Measurements from ENCODE around the gene SPTBN1.

Gene SPTBN1

DNA sequence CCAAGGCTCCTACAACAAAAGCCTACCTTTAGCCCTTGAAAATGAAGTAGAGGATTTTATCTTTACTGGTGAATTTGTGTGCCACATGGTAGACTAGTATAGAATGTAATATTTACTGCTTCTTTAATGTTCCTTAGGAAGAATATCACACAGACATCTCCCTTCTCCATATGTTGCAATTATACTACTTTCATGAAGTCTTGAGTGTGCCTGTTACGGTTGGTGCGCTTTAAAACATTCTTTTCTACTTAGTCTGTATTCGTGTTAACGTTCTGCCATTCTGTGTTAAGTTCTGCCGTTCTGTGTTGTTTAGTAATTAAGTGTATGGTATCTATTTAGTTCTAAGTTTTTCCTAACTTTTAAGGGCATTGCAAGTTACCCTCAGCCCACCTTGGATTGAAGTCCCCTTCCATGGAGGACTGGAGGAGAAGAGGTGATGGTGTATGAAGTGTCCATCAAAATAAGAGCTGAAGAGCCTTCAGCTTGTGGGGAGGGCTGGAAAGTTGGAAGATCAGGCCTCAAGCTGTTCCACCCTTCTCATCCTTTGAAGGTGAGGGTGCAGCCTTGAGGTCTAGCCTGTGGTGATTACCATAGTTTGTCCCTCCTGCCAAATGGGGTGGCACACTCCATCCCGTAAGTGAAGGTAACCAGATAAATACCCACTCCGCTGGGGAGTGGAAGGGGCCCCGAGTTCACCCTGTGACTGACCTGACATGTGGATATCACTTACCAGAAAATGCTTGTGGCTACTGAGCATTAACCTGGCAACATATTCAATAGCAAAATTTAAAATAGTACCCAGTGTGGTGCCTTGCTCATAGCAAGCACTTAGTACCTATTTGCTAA, 131.3 kb downstream of the SPTBN1 start:
- no peak for FAIRE-seq
- DNase-seq (ENCODE audit: low spot score), result no peak

DNA sequence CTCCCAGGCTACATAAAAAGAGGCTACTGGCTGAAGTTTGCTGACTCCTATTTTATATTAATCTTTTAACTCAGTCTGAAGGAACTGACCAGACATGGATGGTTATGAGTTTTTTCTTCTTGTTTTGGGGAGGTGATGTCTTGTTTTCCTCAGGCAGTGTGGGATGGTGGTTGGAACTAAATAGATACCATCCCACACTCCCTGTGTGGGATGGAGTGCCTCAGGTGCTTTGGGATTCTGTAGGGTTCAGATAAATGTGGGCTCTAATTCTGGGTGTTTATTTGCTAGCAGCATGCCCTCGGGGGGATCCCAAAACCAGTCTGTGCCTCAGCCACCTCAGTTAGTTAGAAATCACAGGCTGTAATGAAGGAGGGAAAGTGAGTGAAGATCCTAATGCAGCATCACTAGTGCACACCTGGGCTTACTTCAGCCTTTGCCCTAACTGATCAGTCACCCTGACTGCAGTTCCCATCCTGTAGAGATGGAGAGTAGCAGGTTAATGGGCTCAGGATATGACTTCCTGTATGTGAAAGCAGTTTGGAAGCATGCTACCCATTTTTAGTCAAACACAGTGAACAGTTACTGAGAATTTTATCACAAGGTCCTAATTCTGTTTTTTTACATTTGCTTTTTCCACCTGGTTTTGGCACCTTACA, 132.2 kb downstream of the SPTBN1 start:
- FAIRE-seq, result no peak
- DNase-seq (ENCODE audit: low spot score), result no peak

DNA sequence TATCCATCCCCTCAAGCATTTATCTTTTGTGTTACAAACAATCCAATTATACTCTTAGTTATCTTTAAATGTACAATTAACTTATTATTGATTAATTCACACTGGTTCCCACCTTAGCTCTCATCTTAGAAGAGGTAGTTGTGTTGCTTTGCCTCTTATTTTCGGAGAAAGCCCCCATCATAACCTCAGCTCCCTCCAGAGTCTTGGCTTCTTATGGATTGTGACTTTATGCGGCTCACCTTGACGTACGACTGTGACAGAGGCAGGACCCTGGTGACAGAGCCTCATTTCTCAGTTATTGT, 132.9 kb downstream of the SPTBN1 start:
- no peak for FAIRE-seq
- no peak for DNase-seq (ENCODE audit: low spot score)

DNA sequence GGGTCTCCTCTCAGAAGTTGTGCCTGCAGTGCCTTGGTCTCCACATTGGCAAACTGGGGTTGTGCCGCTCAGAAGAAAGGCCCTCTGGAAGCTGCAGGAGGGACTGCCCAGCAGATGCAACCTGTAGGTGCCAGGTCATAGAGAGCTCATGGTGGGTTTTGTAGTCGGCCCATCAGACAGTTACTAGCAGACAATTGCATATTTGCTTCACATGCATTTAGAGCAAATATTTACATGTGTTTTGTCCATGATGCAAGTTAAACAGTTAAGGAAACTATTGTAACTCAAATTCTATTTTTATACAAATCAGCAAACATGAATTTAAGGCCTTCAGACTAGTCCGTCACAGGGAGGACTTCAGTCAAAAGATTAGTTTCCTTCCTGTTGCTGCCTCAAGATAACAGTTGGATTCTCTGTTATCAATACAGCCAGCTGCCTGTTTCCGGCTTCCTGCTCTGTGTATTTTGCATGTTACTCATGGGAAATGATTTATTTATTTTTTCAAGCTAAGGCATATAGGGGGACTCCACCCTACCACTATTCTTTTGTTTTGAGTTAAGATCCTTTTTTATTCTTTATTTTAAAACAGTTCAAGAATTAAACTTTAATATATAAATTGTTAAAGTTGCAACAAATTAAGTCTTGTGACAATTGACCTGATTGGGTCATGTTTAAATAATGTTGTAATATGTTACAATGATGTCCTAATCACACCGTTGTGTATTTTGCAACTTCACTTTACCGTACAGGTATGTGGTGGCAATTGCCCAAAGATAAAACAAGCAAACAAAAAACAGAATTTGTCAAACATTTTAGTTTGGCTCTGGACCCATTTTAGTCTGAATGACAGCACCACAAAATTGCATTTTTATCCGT, 133.5 kb downstream of the SPTBN1 start:
- FAIRE-seq (no peak), DNase-seq (ENCODE audit: low spot score) (no peak)

DNA sequence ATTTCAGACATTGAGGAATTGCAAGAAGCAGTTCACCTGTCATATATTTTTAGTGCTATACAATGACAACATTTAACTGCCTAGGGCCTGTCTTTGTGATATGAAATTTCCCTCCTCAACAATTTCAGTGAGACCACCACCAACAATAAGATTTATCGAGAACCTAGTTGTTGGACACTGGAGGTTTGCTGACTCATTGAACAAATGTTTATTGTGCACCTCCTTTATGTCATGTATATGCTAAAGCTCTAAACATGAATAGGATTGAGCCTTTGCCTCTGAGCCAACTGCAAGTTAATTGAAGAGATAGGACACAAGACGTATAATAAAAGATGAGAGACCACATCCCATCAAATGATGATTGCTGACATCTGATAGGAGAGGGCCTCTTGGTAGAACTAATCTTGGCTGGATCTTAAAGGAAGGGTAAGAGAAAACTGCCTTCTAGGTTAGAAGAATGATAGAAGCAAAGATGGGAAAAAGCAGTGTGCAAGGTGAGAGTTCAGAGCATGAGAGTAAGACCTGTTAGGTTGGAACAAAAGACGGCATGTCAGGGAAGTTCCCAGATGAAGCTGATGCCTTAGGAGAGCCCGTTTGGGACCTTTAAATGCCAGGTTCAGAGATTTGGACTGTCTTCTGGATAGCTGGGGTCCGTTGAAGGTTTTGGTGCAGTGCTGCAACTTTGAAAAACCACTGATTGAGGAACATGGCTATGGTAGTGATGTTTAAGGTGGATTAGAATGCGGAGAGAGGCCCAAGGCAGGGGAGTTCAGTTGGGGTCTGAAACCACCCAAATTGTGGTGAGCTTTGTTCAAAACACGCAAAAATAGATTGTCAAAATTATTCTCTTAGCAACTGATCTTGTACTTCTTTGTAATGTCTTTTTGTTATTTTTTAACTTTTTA, 134.3 kb downstream of the SPTBN1 start:
- FAIRE-seq (no peak), DNase-seq (ENCODE audit: low spot score) (no peak)

DNA sequence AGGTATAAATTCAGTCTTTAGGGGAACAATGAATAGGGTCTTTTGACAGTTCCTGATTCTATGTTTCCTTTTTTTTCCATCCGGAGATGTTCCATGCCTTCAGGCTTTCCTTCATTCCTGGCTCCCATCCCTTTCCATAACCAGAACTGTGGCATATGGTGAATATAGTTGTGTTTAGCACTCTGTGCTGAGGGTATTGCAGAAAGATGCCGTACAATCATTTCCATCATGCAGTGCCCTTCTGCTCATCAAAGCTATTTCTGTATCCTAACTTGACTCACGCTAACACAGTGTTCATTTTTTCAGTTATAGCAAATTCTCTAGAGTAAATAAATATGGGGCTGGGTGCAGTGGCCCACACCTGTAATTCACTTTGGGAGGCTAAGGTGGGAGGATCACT, 135.4 kb downstream of the SPTBN1 start:
- no peak for FAIRE-seq
- DNase-seq (ENCODE audit: low spot score), result no peak

DNA sequence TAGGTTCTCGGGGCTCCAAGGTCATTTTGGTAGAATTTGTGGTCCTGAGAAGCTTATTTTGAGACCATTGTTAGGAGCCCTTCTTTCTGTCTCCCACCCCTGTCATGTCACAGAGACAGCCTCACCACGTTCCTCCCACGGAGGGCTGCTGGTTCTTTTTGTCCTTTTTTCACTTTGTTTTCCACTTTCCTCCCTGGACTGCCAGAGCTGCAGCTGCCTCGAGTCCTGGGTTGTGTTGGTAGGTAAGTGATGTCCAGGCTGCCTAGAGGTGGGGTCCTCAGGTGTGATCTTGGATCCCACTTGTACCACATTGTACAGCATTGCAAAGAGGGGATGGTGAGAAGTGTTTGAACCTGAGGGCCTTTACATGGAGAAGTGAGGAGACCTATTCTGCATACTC, 137.1 kb downstream of the SPTBN1 start:
- FAIRE-seq, result no peak
- no peak for DNase-seq (ENCODE audit: low spot score)

DNA sequence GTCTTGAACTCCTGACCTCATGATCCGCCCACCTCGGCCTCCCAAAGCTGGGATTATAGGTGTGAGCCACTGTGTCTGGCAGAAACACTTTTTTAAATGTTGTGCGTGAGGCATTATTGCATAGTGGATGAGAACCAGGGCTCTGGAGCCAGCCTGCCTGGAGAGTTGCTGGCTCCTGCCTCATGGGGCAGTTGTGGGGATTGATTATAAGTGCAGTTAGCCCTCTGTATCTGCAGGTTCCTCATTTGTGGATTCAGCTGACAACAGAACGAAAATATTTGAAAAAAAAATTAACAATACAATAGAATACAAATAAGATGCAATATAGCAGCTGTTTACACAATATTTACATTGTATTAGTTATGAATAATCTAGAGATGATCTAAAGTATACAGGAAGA, 137.9 kb downstream of the SPTBN1 start:
- FAIRE-seq, result no peak
- DNase-seq (ENCODE audit: low spot score), result no peak

DNA sequence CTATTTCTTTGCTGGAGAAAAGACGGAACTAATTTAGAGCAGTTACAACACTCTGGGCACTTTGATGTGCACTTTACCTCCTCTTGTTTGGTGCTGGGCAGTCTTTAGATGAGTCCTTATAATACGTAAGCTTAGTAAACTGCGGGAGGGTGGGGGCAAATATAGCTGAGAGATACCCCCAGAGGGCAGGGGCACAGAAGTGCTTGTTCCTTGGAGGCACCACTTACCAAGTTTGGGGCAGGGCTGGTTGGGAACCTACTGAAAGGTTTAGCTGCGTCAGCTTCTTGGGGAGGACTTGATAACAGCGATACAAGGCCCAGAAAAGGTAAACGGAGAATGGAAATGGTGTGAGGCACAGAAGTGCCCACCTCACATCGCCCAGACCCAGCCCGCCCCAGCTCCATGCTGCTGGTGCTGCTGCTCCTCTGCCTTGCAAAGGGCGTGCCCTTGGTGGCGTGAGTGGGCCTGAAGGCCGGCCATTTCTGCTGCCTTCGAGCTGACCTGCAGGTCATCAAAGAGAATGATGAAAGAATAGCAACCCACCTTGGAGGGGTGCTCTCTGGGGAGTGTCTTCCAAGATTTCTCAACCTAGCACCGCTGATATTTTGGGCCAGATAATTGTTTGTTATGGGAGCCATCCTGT, 139.2 kb downstream of the SPTBN1 start:
- FAIRE-seq (no peak), DNase-seq (ENCODE audit: low spot score) (no peak)

DNA sequence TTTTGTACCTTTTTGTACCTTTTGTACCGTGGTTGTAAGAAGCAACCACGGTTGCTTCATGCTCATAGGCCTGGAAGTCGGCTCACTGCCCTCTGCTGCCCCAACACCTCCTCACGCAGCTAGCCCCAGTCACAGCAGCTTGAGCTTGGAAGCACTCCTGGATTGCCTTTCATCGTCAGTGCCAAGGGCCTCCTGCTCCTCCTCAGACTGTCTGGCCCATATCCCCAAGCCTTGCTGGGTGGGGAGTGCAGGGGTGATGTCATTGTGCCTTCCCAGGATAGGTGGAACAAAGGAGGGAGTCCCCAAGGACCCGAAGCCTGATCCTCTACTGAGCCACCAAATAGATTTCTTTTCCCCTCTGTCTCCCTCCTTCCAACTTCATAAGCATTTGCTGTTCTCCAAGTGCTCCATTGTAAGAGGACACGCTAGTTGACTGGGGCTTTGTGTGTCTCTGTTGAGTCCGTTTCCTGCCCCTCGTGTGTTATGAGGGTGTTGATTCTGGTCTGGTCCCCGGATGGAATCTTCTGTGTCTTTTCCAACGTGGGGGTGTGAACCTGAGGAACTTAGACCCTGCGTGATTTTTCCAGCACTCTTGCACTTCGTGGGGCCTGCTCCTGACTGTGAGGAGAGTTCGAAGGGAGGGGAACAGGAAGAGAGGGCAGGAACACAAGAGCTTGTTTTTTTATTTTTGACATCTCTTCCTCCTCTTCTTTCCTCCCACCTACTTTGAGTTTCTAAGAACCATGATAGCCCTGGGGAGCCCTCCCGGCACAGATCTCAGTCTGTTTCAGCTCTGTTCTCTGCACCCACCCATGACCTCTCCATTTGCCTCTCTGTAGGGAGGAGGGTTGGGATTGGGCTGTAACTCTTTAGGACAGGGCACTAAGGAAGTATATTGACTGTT, 140.1 kb downstream of the SPTBN1 start:
- no peak for DNase-seq (ENCODE audit: low spot score)
- no peak for FAIRE-seq

DNA sequence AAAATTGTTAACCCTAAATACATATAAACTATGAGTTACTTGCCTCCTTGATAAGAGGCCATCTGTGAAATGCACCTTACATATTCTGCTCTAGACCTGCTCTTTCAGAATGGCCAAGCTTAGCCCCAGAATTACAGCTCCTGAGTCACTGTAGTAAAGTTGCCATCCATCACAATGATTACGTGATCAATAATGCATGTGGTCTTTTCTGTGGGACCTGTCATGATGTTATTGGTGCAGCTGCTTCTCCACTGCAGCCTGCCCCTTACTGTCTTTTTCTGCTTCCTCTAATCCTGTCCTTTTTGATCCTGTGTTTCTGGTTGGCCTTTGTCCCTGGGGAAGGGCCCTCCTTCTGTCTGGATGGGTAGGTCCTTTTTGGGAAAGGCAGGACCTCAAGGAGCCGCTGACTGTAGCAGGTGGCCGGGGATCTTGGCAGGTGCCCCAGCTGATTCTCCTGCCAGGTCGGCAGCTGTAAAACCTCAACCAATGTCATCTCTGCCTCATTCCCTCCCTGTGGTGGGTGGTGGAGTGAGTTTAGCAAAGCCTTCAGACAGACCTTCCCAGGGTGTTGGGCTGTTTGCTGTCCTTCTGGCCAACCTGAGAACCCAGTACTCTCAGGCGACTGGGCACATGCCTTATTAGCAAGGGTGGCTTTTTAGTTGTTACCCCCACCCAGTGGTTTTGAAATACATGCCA, 141.2 kb downstream of the SPTBN1 start:
- no peak for FAIRE-seq
- DNase-seq (ENCODE audit: low spot score), result no peak

DNA sequence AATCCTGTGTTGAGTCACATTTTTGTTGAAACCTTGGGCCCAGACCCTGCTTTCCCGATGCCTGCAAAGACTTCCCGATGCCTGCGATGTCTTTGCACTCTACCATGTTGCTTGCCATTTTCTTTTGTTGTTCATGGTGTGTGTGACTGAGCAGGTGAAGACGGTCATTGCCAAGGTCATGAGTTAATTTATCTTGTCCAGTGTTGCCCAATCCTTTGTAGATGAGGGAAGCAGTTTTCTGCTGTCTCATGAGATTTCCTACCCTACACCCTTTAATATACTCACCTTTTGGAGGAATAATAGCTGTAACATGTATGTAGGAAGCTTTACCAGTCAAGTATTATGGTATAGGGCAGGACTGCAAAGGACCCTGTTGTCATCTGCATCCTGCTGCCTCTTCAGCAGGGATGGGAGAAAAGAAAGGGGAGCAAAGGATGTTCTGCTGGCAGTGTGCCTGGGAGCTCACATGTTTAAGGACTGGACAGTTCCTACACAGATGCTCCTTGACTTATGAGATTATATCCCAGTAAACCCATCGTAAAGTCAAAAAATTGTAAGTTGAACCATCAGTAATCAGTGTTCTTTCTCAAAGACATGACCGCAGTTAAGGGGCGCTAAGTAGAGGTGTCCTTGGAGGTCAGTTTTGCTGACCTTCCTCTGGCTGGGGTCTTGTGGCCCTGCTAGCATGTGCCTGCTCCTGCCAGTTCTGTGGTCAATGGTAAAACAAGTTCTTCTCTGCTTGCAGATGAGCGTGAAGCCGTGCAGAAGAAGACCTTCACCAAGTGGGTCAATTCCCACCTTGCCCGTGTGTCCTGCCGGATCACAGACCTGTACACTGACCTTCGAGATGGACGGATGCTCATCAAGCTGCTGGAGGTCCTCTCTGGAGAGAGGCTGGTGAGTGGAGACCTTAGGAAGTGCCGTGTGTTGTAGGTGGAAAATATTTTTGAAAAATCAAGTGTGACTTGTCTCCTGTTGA, 142.5 kb downstream of the SPTBN1 start:
- DNase-seq (ENCODE audit: low spot score), result no peak

DNA sequence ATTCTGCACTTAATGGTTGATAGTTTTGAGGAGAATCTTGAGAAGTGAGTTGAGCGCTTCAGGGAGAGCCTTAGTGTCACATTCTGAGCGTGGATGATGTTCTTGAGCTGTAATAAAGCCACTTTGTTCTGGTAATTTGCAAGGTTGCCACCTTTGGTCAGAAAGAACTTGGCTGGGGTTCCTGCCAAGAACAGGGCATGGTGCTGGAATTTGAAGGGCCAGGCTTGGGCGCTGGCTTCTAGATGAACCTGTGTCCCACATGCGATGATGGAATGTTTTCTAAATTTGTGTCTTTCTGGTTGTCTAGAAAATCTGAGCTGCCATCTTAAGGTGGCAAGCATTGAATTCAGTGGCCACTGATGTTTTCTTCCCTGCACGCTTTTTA, 143.2 kb downstream of the SPTBN1 start:
- DNase-seq (ENCODE audit: low spot score), result no peak
- no peak for FAIRE-seq

More for the DNA sequence above, 142.5 kb downstream of the SPTBN1 start:
- no peak for FAIRE-seq

DNA sequence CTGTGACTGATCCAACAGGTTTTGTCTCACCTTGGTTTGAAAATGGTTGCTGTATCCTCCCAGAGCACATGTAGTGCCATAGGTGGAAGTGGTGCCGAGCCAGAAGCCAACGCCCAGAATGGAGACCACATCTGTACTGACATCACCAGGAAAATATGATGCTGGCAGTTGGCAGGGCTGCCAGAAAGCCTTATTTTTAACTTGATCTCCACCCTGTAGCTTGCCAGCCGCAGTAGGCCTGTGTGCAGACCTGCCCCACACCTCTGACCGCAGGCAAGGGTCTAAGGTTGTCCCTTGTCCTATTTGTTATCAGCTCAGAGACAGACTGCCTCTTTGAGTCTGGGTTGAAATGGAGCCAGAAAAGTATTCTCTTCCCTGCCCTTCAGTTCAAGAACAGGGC, 143.8 kb downstream of the SPTBN1 start:
- peak; percentile 57 for DNase-seq (ENCODE audit: low spot score)
- FAIRE-seq, result no peak

DNA sequence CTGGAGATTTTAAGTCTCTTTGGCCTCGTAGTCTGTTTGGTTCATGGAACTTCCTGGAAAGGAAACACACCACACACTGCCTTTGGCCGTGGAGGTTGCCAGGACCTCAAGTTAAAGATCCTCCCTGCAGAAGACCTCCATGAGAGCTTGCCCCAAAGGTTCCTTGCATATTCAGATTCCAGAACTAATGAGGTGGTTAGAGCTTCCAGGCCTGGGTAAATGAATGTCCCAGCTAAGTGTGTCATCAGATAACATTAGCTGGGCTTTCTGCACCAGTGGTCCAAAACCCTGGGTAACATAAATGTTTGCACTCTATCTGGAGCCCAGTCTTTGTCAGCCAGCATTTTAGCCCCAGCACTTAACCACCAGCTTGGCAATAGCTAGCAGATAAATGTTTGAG, 145.2 kb downstream of the SPTBN1 start:
- DNase-seq (ENCODE audit: low spot score) (no peak), FAIRE-seq (no peak)

DNA sequence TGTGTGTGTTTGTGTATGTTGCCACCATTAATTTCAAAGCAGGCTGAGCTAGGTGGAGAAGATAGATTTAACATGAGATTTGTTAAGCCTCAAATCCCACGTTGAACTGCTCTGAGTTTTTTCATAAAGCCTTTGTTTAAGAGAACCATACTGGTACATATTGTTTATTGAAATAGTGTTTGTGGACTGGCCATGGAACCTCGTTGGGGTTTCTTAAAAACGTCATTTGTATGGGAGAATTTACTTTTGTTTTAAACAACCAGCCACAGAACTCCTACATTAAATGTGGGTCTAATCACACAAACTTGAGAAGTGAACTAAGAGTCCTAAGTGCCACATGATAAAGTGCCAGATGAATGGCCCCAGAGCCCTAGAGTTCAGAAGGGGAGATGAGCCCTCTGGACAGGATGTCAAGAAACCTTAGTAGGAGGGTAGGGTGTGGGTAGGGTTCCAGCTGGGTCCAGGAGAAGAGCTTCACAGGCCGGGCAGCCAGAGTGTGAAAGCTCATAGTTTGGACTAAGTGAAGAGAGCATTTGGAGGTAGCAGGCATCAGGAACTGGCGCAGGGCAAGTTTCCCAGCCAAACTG, 146.7 kb downstream of the SPTBN1 start:
- FAIRE-seq, result no peak
- no peak for DNase-seq (ENCODE audit: low spot score)

DNA sequence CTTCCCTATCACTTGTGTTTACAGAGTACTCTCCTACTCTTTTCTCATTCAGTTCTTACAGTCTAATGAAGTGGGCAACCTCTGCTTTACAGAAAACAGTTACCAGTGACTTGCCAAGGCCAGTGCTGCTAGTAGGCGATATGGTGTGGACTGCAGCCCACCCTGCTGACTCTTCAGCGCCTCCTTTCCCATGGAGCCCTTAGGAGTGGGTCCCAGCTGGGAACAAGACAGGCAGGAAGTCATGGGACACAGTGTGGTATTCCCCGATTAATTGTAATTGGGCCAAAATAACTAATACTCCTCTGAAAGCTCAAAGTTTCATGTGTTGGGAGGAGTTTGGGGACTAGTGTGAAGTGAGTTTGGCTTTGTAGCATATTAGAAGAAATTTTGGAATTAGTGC, 147.2 kb downstream of the SPTBN1 start:
- FAIRE-seq (no peak), DNase-seq (ENCODE audit: low spot score) (no peak)

DNA sequence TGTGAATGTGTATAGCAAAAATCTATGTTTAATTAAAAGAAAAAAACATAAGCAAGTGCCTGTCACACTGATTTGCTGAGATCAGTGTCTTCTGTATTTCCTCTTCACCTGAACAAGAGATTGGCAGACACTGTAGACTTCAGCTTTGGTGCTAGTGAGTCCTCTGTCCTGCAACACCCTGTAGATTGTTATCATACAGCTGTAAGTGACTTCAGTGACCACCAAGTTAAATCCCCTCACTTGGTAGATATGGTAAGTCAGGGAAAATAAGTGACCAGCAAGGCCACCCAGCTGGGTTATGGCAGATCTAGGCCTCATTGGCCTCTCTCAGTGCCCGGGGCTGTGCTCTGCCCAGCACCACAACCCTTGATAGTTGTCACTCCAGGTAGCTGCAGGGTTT, 147.7 kb downstream of the SPTBN1 start:
- DNase-seq (ENCODE audit: low spot score) (no peak), FAIRE-seq (no peak)
